ENCODE measurements around the gene CDH13.

Gene CDH13

GRCh38 chr16:82832821-82833220, 206.1 kb downstream of the CDH13 start:
- no peak overlapping the region for H3K27ac ChIP-seq (ENCODE audit: low read length, poor library complexity, severe bottlenecking)
- H4K8ac ChIP-seq (ENCODE audit: low read length) = no peak overlapping the region
- no peaks in the 10 kb centered on the region for H3K4me1 ChIP-seq (ENCODE audit: control insufficient read depth, insufficient read depth, low read depth, low read length)
- no peak overlapping the region for H2BK15ac ChIP-seq (ENCODE audit: low read depth, poor library complexity, severe bottlenecking)
- peaks cover 9% of the 10 kb centered on the region for H3K79me1 ChIP-seq (replicated peaks; ENCODE audit: low read length, poor library complexity, severe bottlenecking)
- H3K27me3 ChIP-seq (ENCODE audit: control insufficient read depth in 1 of 2, insufficient read depth in 1 of 2, low read length in 2 of 2) = no peaks in the 10 kb centered on the region
- H3K14ac ChIP-seq (ENCODE audit: low read length in 2 of 2) = no peak overlapping the region
- no peak overlapping the region for H3K18ac ChIP-seq (ENCODE audit: low read depth in 1 of 2, low read length in 2 of 2)
- no peak overlapping the region for H2BK5ac ChIP-seq (ENCODE audit: low read depth, low read length, poor library complexity, severe bottlenecking)
- no peak overlapping the region for H4K91ac ChIP-seq (ENCODE audit: low read length)
- DNase-seq = peak; percentile 13
- H3K23ac ChIP-seq (ENCODE audit: low read length in 2 of 2) = no peak overlapping the region
- no peak overlapping the region for H3K4me2 ChIP-seq (ENCODE audit: low read length, poor library complexity, severe bottlenecking)
- no peak overlapping the region for H2BK12ac ChIP-seq (ENCODE audit: low read length in 2 of 2)
- H3K36me3 ChIP-seq (ENCODE audit: control insufficient read depth in 1 of 2, insufficient read depth in 2 of 2, low read depth in 1 of 2, low read length in 2 of 2) = no peaks in the 10 kb centered on the region
- no peak overlapping the region for H2BK120ac ChIP-seq (ENCODE audit: low read depth, low read length)
- no peak overlapping the region for H3K9ac ChIP-seq (ENCODE audit: low read length)
- no peak overlapping the region for H2AK5ac ChIP-seq (ENCODE audit: low read length, severe bottlenecking)
- H3K9me3 ChIP-seq (ENCODE audit: control insufficient read depth, low read length) = no peaks in the 10 kb centered on the region
- no peak overlapping the region for H2AFZ ChIP-seq (ENCODE audit: low read depth, low read length)
- H3K4me3 ChIP-seq (ENCODE audit: insufficient read depth in 1 of 2, low read depth in 1 of 2, low read length in 2 of 2) = peak overlapping the region in 1 of 2 experiments; percentile 49
- no peak overlapping the region for H3K4ac ChIP-seq (ENCODE audit: low read depth in 1 of 2, low read length in 2 of 2)
- 83% methylated on average over 3 of the region's 3 CpGs for WGBS

DNA sequence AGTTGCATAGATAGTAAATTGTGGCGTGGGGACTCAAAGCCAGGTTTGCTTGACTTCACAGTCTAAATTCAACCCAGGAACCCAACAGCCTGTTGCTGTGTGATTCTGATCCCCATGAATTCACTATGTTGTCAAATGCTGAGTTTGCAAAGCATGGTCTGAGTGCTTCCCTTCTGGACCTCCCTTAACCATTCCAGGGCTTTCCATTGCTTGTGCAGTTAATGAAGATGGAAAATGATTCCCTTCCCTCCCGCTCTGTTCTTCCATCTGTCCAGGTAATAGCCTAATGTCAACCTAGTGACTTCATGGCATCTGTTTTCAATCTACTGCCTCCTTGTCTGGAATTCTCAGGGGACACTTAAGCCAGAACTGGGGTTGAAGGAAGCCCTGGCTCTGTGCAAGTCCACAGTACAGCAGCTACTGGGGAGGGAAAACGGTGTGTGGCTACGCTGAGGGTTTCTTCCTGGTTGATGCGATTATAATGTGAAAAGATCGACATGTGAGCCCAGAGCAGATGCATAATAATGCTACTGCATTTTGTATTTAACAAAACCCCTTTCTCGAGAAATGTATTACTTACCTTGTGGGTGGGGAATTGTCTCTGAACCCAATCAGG, 206.7 kb downstream of the CDH13 start:
- 96% methylated on average over 5 of the region's 7 CpGs for WGBS
- no peak overlapping the region for H3K18ac ChIP-seq (ENCODE audit: low read depth in 1 of 2, low read length in 2 of 2)
- H2BK12ac ChIP-seq (ENCODE audit: low read length in 2 of 2) = no peak overlapping the region
- H2BK15ac ChIP-seq (ENCODE audit: low read depth, poor library complexity, severe bottlenecking) = no peak overlapping the region
- H2AFZ ChIP-seq (ENCODE audit: low read depth, low read length) = no peak overlapping the region
- no peak overlapping the region for H3K23ac ChIP-seq (ENCODE audit: low read length in 2 of 2)
- H4K8ac ChIP-seq (ENCODE audit: low read length) = no peak overlapping the region
- H3K79me1 ChIP-seq (replicated peaks; ENCODE audit: low read length, poor library complexity, severe bottlenecking) = peaks cover 9% of the 10 kb centered on the region
- no peak overlapping the region for H3K27ac ChIP-seq (ENCODE audit: low read length, poor library complexity, severe bottlenecking)
- no peak overlapping the region for H2BK5ac ChIP-seq (ENCODE audit: low read depth, low read length, poor library complexity, severe bottlenecking)
- H3K4me1 ChIP-seq (ENCODE audit: control insufficient read depth, insufficient read depth, low read depth, low read length) = no peaks in the 10 kb centered on the region
- peak overlapping the region in 1 of 2 experiments; percentile 49 for H3K4me3 ChIP-seq (ENCODE audit: insufficient read depth in 1 of 2, low read depth in 1 of 2, low read length in 2 of 2)
- H3K4me2 ChIP-seq (ENCODE audit: low read length, poor library complexity, severe bottlenecking) = no peak overlapping the region
- H4K91ac ChIP-seq (ENCODE audit: low read length) = no peak overlapping the region
- no peaks in the 10 kb centered on the region for H3K27me3 ChIP-seq (ENCODE audit: control insufficient read depth in 1 of 2, insufficient read depth in 1 of 2, low read length in 2 of 2)
- no peaks in the 10 kb centered on the region for H3K9me3 ChIP-seq (ENCODE audit: control insufficient read depth, low read length)
- no peak overlapping the region for H3K9ac ChIP-seq (ENCODE audit: low read length)
- no peak overlapping the region for H3K4ac ChIP-seq (ENCODE audit: low read depth in 1 of 2, low read length in 2 of 2)
- no peaks in the 10 kb centered on the region for H3K36me3 ChIP-seq (ENCODE audit: control insufficient read depth in 1 of 2, insufficient read depth in 2 of 2, low read depth in 1 of 2, low read length in 2 of 2)
- no peak for DNase-seq
- no peak overlapping the region for H2AK5ac ChIP-seq (ENCODE audit: low read length, severe bottlenecking)
- H3K14ac ChIP-seq (ENCODE audit: low read length in 2 of 2) = no peak overlapping the region
- H2BK120ac ChIP-seq (ENCODE audit: low read depth, low read length) = no peak overlapping the region

DNA sequence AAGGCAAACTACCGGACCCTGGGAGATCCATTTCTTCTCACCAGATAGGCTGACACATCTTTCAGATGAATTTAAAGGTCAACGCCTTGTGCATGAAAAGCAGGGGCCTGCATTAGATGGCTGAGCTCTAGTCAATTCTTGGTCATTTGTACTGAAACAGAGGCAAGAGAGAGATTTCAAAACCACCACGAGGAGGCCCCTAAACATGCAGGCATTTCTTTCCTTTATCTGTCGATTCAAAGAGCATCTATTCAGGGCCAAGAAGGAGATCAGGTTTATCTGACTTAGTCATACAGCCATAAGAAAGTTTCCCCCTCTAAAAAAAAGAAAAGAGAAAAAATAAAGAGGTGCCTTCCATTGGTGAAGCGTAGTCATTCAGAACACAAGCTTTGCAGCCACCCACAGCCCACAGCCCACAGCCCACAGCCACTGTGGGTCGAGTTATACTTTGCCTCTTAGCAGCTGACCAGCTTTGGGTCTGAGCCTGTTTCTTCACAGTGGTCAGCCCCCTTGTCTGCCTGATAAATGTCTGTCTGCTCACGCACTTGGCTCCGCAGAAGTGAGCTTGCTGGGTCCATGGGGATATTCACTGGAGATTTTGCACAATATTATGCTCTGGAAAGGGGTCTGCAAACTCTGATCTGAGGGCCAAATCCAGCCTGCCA, 207.5 kb downstream of the CDH13 start:
- Histone ChIP-seq H3K9me3 (ENCODE audit: control insufficient read depth, low read length) (no peaks in the 10 kb centered on the region), H3K14ac (ENCODE audit: low read length in 2 of 2) (no peak overlapping the region), H2BK5ac (ENCODE audit: low read depth, low read length, poor library complexity, severe bottlenecking) (no peak overlapping the region), H2BK120ac (ENCODE audit: low read depth, low read length) (no peak overlapping the region), H2BK15ac (ENCODE audit: low read depth, poor library complexity, severe bottlenecking) (no peak overlapping the region), H3K27me3 (ENCODE audit: control insufficient read depth in 1 of 2, insufficient read depth in 1 of 2, low read length in 2 of 2) (no peaks in the 10 kb centered on the region), H4K91ac (ENCODE audit: low read length) (no peak overlapping the region), H3K4me2 (ENCODE audit: low read length, poor library complexity, severe bottlenecking) (no peak overlapping the region), H3K4ac (ENCODE audit: low read depth in 1 of 2, low read length in 2 of 2) (no peak overlapping the region), H3K23ac (ENCODE audit: low read length in 2 of 2) (no peak overlapping the region), H2AFZ (ENCODE audit: low read depth, low read length) (no peak overlapping the region), H3K36me3 (ENCODE audit: control insufficient read depth in 1 of 2, insufficient read depth in 2 of 2, low read depth in 1 of 2, low read length in 2 of 2) (no peaks in the 10 kb centered on the region), H3K18ac (ENCODE audit: low read depth in 1 of 2, low read length in 2 of 2) (no peak overlapping the region), H3K4me1 (ENCODE audit: control insufficient read depth, insufficient read depth, low read depth, low read length) (no peaks in the 10 kb centered on the region), H3K27ac (ENCODE audit: low read length, poor library complexity, severe bottlenecking) (no peak overlapping the region), H3K9ac (ENCODE audit: low read length) (no peak overlapping the region), H4K8ac (ENCODE audit: low read length) (no peak overlapping the region), H3K79me1 (replicated peaks; ENCODE audit: low read length, poor library complexity, severe bottlenecking) (peaks cover 8% of the 10 kb centered on the region), H2AK5ac (ENCODE audit: low read length, severe bottlenecking) (no peak overlapping the region), H3K4me3 (ENCODE audit: insufficient read depth in 1 of 2, low read depth in 1 of 2, low read length in 2 of 2) (no peak overlapping the region), H2BK12ac (ENCODE audit: low read length in 2 of 2) (no peak overlapping the region)
- DNase-seq = no peak
- WGBS = 92% methylated on average over 8 of the region's 8 CpGs

GRCh38 chr16:82835487-82836155, 208.9 kb downstream of the CDH13 start:
- Histone ChIP-seq H2BK12ac (ENCODE audit: low read length in 2 of 2) (no peak overlapping the region), H3K79me1 (replicated peaks; ENCODE audit: low read length, poor library complexity, severe bottlenecking) (peaks cover 8% of the 10 kb centered on the region), H3K27ac (ENCODE audit: low read length, poor library complexity, severe bottlenecking) (no peak overlapping the region), H3K4me2 (ENCODE audit: low read length, poor library complexity, severe bottlenecking) (no peak overlapping the region), H3K4me1 (ENCODE audit: control insufficient read depth, insufficient read depth, low read depth, low read length) (no peaks in the 10 kb centered on the region), H2BK5ac (ENCODE audit: low read depth, low read length, poor library complexity, severe bottlenecking) (no peak overlapping the region), H3K18ac (ENCODE audit: low read depth in 1 of 2, low read length in 2 of 2) (no peak overlapping the region), H2BK120ac (ENCODE audit: low read depth, low read length) (no peak overlapping the region), H3K27me3 (ENCODE audit: control insufficient read depth in 1 of 2, insufficient read depth in 1 of 2, low read length in 2 of 2) (no peaks in the 10 kb centered on the region), H3K23ac (ENCODE audit: low read length in 2 of 2) (no peak overlapping the region), H3K14ac (ENCODE audit: low read length in 2 of 2) (no peak overlapping the region), H4K8ac (ENCODE audit: low read length) (no peak overlapping the region), H3K9ac (ENCODE audit: low read length) (no peak overlapping the region), H3K4ac (ENCODE audit: low read depth in 1 of 2, low read length in 2 of 2) (no peak overlapping the region), H2AFZ (ENCODE audit: low read depth, low read length) (no peak overlapping the region), H3K36me3 (ENCODE audit: control insufficient read depth in 1 of 2, insufficient read depth in 2 of 2, low read depth in 1 of 2, low read length in 2 of 2) (no peaks in the 10 kb centered on the region), H3K4me3 (ENCODE audit: insufficient read depth in 1 of 2, low read depth in 1 of 2, low read length in 2 of 2) (no peak overlapping the region), H2AK5ac (ENCODE audit: low read length, severe bottlenecking) (no peak overlapping the region), H4K91ac (ENCODE audit: low read length) (no peak overlapping the region), H2BK15ac (ENCODE audit: low read depth, poor library complexity, severe bottlenecking) (no peak overlapping the region), H3K9me3 (ENCODE audit: control insufficient read depth, low read length) (no peaks in the 10 kb centered on the region)
- over 99% methylated on average over 5 of the region's 5 CpGs for WGBS
- DNase-seq = no peak
